DND-41 (cell line): ENCODE measurements around the gene KDM1A.

ENCODE experiments used
- ATAC-seq: fragments of 200-7000 bp; cut with Tn5 transposase; 3 replicates; pipeline ENCODE4 v1.9.1; 2021; ENCODE audit warnings: low read depth; ENCODE audit not compliant: insufficient read depth
- DNase-seq: peaks from one replicate; pipeline ENCODE4 v3.0.0-alpha.2; 2020
- H2AFZ ChIP-seq: 2 replicates; pipeline ENCODE4 v1.6.0; 2012; ENCODE audit warnings: low read depth, low read length
- H3K27ac ChIP-seq: 2 replicates; pipeline ENCODE4 v1.5.1; 2012; ENCODE audit warnings: low read length, inconsistent platforms
- H3K27me3 ChIP-seq: fragments of 200-600 bp; sonication (generic); 2 replicates; pipeline ENCODE4 v1.6.0; 2012; ENCODE audit warnings: low read length, mild to moderate bottlenecking, inconsistent platforms; ENCODE audit not compliant: insufficient read depth, poor library complexity
- H3K36me3 ChIP-seq: 2 replicates; pipeline ENCODE4 v1.5.1; 2012; ENCODE audit warnings: low read length, inconsistent platforms; ENCODE audit not compliant: insufficient read depth
- H3K4me1 ChIP-seq: 2 replicates; pipeline ENCODE4 v1.5.1; 2012; ENCODE audit warnings: mild to moderate bottlenecking, low read length; ENCODE audit not compliant: insufficient read depth
- H3K4me2 ChIP-seq: 2 replicates; pipeline ENCODE4 v1.6.0; 2012; ENCODE audit warnings: mild to moderate bottlenecking, moderate library complexity, low read length, inconsistent platforms; ENCODE audit not compliant: insufficient read depth
- H3K4me3 ChIP-seq, 2 experiments: fragments of 200-600 bp in 1 of 2; shearing (Covaris generic) in 1 of 2; 2 replicates each; pipeline ENCODE4 v1.5.1; 2012 to 2016; ENCODE audit warnings: inconsistent platforms in 2 of 2, low read length in 2 of 2, mild to moderate bottlenecking in 2 of 2, low read depth in 1 of 2, moderate library complexity in 1 of 2
- H3K79me2 ChIP-seq: 2 replicates; pipeline ENCODE4 v1.6.0; 2012; ENCODE audit warnings: low read length, inconsistent platforms; ENCODE audit not compliant: insufficient read depth
- H3K9ac ChIP-seq: 2 replicates; pipeline ENCODE4 v1.6.0; 2012; ENCODE audit warnings: low read depth, mild to moderate bottlenecking, inconsistent platforms, low read length, moderate library complexity
- H3K9me3 ChIP-seq: 2 replicates; pipeline ENCODE4 v1.5.1; 2012; ENCODE audit warnings: low read length, moderate library complexity, mild to moderate bottlenecking, inconsistent platforms; ENCODE audit not compliant: insufficient read depth, severe bottlenecking
- H4K20me1 ChIP-seq: 2 replicates; pipeline ENCODE4 v1.6.0; 2012; ENCODE audit warnings: low read length; ENCODE audit not compliant: insufficient read depth
- CTCF ChIP-seq: IDR thresholded peaks from 2 replicates; pipeline ENCODE4 v1.5.1; 2012; ENCODE audit warnings: borderline replicate concordance, low read length, moderate library complexity, mild to moderate bottlenecking; ENCODE audit not compliant: poor library complexity, severe bottlenecking; ENCODE audit errors: extremely low read depth
- EZH2 ChIP-seq: IDR thresholded peaks from 3 replicates; pipeline ENCODE4 v1.6.1; 2012; ENCODE audit warnings: borderline replicate concordance, low read depth, mild to moderate bottlenecking, moderate library complexity, low read length, inconsistent platforms; ENCODE audit not compliant: severe bottlenecking

The KDM1A gene

DNA sequence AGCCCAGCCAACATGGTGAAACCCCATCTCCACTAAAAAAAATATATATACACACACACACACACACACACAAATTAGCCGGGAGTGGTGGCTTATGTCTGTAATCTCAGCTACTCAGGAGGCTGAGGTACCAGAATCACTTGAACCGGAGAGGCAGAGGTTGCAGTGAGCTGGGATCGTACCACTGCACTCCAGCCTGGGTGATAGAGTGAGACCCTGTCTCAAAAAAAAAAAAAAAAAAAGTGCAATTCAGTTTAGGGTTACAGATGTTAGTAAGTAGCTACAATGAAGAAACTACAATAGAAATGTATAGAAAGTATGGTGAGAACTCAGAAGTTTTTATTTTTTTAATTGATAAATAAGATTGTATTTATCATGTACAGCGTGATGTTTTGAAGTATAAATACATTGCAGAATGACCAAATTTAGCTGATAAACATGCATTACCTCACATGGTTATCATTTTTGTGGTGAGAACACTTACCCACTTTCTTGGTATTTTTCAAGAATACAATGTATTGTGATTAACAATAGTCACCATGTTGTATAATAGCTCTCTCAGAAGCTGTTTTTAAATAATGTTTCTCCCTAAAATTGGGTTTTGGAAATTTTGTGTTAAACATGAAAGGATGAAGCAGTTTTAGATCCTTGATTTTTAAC lies 17.9 kb downstream of the KDM1A start:
- TF ChIP-seq EZH2 (no peak), CTCF (no peak)
- H3K27ac ChIP-seq: no peak overlapping the region
- H3K4me1 ChIP-seq: no peaks in the 10 kb centered on the region
- H4K20me1 ChIP-seq: peaks cover 77% of the 10 kb centered on the region
- peaks cover 99% of the 10 kb centered on the region for H3K79me2 ChIP-seq
- DNase-seq (no peak), ATAC-seq (no peak)
- peaks cover 34% of the 10 kb centered on the region; the same call in 1 of the 2 replicates for H3K36me3 ChIP-seq
- H3K4me2 ChIP-seq: no peak overlapping the region
- no peak overlapping the region for H3K9ac ChIP-seq
- H3K9me3 ChIP-seq: no peaks in the 10 kb centered on the region
- no peak overlapping the region for H3K4me3 ChIP-seq
- H2AFZ ChIP-seq: no peak overlapping the region
- H3K27me3 ChIP-seq: no peaks in the 10 kb centered on the region

DNA sequence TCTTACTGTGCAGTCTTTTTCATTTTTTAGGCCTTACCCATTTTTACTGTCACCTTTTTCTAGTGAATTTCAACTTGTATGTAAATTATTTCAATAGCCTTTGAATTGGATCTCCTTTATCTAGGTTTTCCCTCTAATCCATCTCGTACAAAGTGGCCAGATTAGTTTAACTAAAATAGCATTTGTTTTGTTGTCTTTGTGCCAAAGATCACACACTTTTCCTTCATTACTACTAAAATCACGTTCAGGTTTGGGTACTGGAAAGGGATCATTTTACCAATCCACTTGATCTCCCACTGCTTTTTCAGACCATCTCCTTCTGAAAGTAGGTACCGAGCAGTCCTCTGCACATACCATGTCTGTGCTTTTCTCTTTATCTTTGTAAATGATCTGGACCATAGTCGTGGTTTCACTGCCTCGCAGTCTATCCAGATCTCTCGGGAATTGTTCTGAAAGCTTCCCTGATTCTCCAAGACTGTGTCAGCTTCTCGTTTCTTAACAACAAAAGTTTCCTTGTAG lies 20.1 kb downstream of the KDM1A start:
- no peak for DNase-seq
- H3K9me3 ChIP-seq: no peaks in the 10 kb centered on the region
- H3K9ac ChIP-seq: no peak overlapping the region
- H3K27me3 ChIP-seq: no peaks in the 10 kb centered on the region
- H3K27ac ChIP-seq: no peak overlapping the region
- H3K79me2 ChIP-seq: peaks cover 96% of the 10 kb centered on the region
- peaks cover 24% of the 10 kb centered on the region; the same call in 1 of the 2 replicates for H3K36me3 ChIP-seq
- no peak overlapping the region for H3K4me2 ChIP-seq
- no peak for ATAC-seq
- TF ChIP-seq EZH2 (no peak), CTCF (no peak)
- H3K4me3 ChIP-seq: no peak overlapping the region
- H3K4me1 ChIP-seq: no peaks in the 10 kb centered on the region
- peaks cover 78% of the 10 kb centered on the region for H4K20me1 ChIP-seq
- H2AFZ ChIP-seq: no peak overlapping the region

- Histone ChIP-seq H4K20me1 (peaks cover 78% of the 10 kb centered on the region; the same call in 1 of the 2 replicates), H3K4me3 (no peak overlapping the region), H3K4me1 (no peaks in the 10 kb centered on the region), H2AFZ (no peak overlapping the region), H3K79me2 (peaks cover 96% of the 10 kb centered on the region), H3K27me3 (no peaks in the 10 kb centered on the region), H3K4me2 (no peak overlapping the region), H3K27ac (no peak overlapping the region), H3K9ac (no peak overlapping the region), H3K36me3 (peaks cover 33% of the 10 kb centered on the region; the same call in 1 of the 2 replicates), H3K9me3 (no peaks in the 10 kb centered on the region)
- no peak for DNase-seq
- TF ChIP-seq EZH2: no peak
- no peak for TF ChIP-seq CTCF
- no peak for ATAC-seq
These were observed 21.2 kb downstream of the KDM1A start for GRCh38 chr1:23040509-23040908.
